ENCODE data around the gene ADARB2.

Gene ADARB2

GRCh38 chr10:1598393-1599153 is 138.8 kb downstream of the ADARB2 start:
- no peak for DNase-seq (ENCODE audit: low read depth in 2 of 3, low spot score in 2 of 3)

- DNase-seq (ENCODE audit: low read depth in 2 of 3, low spot score in 2 of 3), result no peak
These were observed 139.8 kb downstream of the ADARB2 start for GRCh38 chr10:1597370-1598146.

- DNase-seq (ENCODE audit: low read depth in 2 of 3, low spot score in 2 of 3), result no peak
These were observed 140.7 kb downstream of the ADARB2 start for GRCh38 chr10:1596482-1597099.

GRCh38 chr10:1595726-1596125 is 141.6 kb downstream of the ADARB2 start:
- DNase-seq (ENCODE audit: low read depth in 2 of 3, low spot score in 2 of 3), result no peak

GRCh38 chr10:1595242-1595600 is 142.1 kb downstream of the ADARB2 start:
- no peak for DNase-seq (ENCODE audit: low read depth in 2 of 3, low spot score in 2 of 3)

- DNase-seq (ENCODE audit: low read depth in 2 of 3, low spot score in 2 of 3), result no peak
These were observed 142.7 kb downstream of the ADARB2 start for GRCh38 chr10:1594372-1595241.

- DNase-seq (ENCODE audit: low read depth in 2 of 3, low spot score in 2 of 3), result no peak
These were observed 145.6 kb downstream of the ADARB2 start for GRCh38 chr10:1591742-1592141.

GRCh38 chr10:1591045-1591444 is 146.3 kb downstream of the ADARB2 start:
- DNase-seq (ENCODE audit: low read depth in 2 of 3, low spot score in 2 of 3), result no peak

- DNase-seq (ENCODE audit: low read depth in 2 of 3, low spot score in 2 of 3), result no peak
These were observed 148.1 kb downstream of the ADARB2 start for GRCh38 chr10:1589257-1589656.

- no peak for DNase-seq (ENCODE audit: low read depth in 2 of 3, low spot score in 2 of 3)
These were observed 154.6 kb downstream of the ADARB2 start for GRCh38 chr10:1582739-1583138.

- no peak for DNase-seq (ENCODE audit: low read depth in 2 of 3, low spot score in 2 of 3)
These were observed 156.1 kb downstream of the ADARB2 start for GRCh38 chr10:1581189-1581588.

GRCh38 chr10:1579671-1580070 is 157.7 kb downstream of the ADARB2 start:
- no peak for DNase-seq (ENCODE audit: low read depth in 2 of 3, low spot score in 2 of 3)

GRCh38 chr10:1579141-1579491 is 158.2 kb downstream of the ADARB2 start:
- DNase-seq (ENCODE audit: low read depth in 2 of 3, low spot score in 2 of 3), result no peak

- no peak for DNase-seq (ENCODE audit: low read depth in 2 of 3, low spot score in 2 of 3)
These were observed 158.8 kb downstream of the ADARB2 start for GRCh38 chr10:1578392-1579140.

- no peak for DNase-seq (ENCODE audit: low read depth in 2 of 3, low spot score in 2 of 3)
These were observed 159.4 kb downstream of the ADARB2 start for GRCh38 chr10:1577945-1578344.

- no peak for DNase-seq (ENCODE audit: low read depth in 2 of 3, low spot score in 2 of 3)
These were observed 160.0 kb downstream of the ADARB2 start for GRCh38 chr10:1577373-1577770.

GRCh38 chr10:1576467-1577372 is 160.6 kb downstream of the ADARB2 start:
- DNase-seq (ENCODE audit: low read depth in 2 of 3, low spot score in 2 of 3), result no peak

GRCh38 chr10:1575481-1576244 is 161.7 kb downstream of the ADARB2 start:
- no peak for DNase-seq (ENCODE audit: low read depth in 2 of 3, low spot score in 2 of 3)

- DNase-seq (ENCODE audit: low read depth in 2 of 3, low spot score in 2 of 3), result no peak
These were observed 162.6 kb downstream of the ADARB2 start for GRCh38 chr10:1574719-1575118.
